T-cell (primary cell): ENCODE measurements around the gene FPR1. TPM values are rescaled to one million over a fixed set of nuclear protein-coding genes. Genes with fewer than 3 reads are reported as not detected.

Experiments
- ATAC-seq, 4 experiments: fragments of 200-7000 bp in 3 of 4; fragments of 150-1000 bp in 1 of 4; cut with Tn5 transposase; replicated peaks in 1 of 4; 1 replicate in 3 of 4; 2 replicates in 1 of 4; pipeline ENCODE4 v1.10.0; 2021; ENCODE audit warnings: moderate library complexity in 3 of 4, mild to moderate bottlenecking in 2 of 4, moderate number of reproducible peaks in 1 of 4
- CTCF ChIA-PET, 2 donors: fragments of 300-600 bp; sonication (Branson Sonifier 250); formaldehyde crosslinking; loops; one replicate each; lab custom pipeline; 2022; ENCODE audit warnings: antibody characterized with exemption in 2 of 2; lab: Charles Lee
- POLR2A ChIA-PET, 2 donors: fragments of 300-600 bp; sonication (Branson Sonifier 250); formaldehyde crosslinking; loops; one replicate each; lab custom pipeline; 2022; ENCODE audit warnings: antibody characterized with exemption in 2 of 2; lab: Charles Lee
- DNase-seq, 35 experiments: peaks; one replicate each; pipeline versions ENCODE4 v3.0.0 to v3.0.0-alpha.2; 2013 to 2023
- H3K27ac ChIP-seq: one replicate; pipeline ENCODE4 v1.5.1; 2013; ENCODE audit warnings: low read length
- H3K27me3 ChIP-seq, 2 experiments: replicated peaks in 1 of 2; 1 replicate in 1 of 2; 2 replicates in 1 of 2; pipeline versions ENCODE4 v1.6.1 to v1.7.0; 2013; ENCODE audit warnings: low read length in 1 of 2, mixed read lengths in 1 of 2; ENCODE audit not compliant: control insufficient read depth in 2 of 2, insufficient read depth in 2 of 2; ENCODE audit errors: extremely low read depth in 1 of 2
- H3K36me3 ChIP-seq, 2 donors: 1 replicate in 1 of 2; 2 replicates in 1 of 2; pipeline versions ENCODE4 v1.6.1 to v1.7.0; 2013; ENCODE audit warnings: low read length in 1 of 2; ENCODE audit not compliant: control insufficient read depth in 2 of 2, insufficient read depth in 1 of 2; ENCODE audit errors: extremely low read depth in 1 of 2
- H3K4me1 ChIP-seq, 2 experiments: 1 replicate in 1 of 2; 2 replicates in 1 of 2; pipeline versions ENCODE4 v1.6.1 to v1.7.0; 2013; ENCODE audit warnings: low read length in 2 of 2, mixed read lengths in 1 of 2; ENCODE audit not compliant: insufficient read depth in 2 of 2, control insufficient read depth in 1 of 2; ENCODE audit errors: extremely low read depth in 1 of 2
- H3K4me3 ChIP-seq, 2 donors: 1 replicate in 1 of 2; 2 replicates in 1 of 2; pipeline versions ENCODE4 v1.5.1 to v1.7.0; 2013; ENCODE audit warnings: mild to moderate bottlenecking in 2 of 2, low read length in 1 of 2, moderate library complexity in 1 of 2; ENCODE audit not compliant: control insufficient read depth in 1 of 2; ENCODE audit errors: extremely low read depth in 1 of 2
- H3K9me3 ChIP-seq: 2 replicates; pipeline ENCODE4 v1.7.0; 2013
- H3K27ac Mint-ChIP-seq, 2 donors: one replicate each; pipeline ENCODE4 v1.8.0; 2020 to 2021; ENCODE audit warnings: mild to moderate bottlenecking in 2 of 2, mixed read lengths in 2 of 2
- H3K27me3 Mint-ChIP-seq, 2 donors: one replicate each; pipeline ENCODE4 v1.8.0; 2021 to 2022; ENCODE audit warnings: mixed read lengths in 2 of 2
- H3K36me3 Mint-ChIP-seq: one replicate; pipeline ENCODE4 v1.8.0; 2021; ENCODE audit warnings: mixed read lengths
- H3K4me1 Mint-ChIP-seq, 3 donors: one replicate each; pipeline ENCODE4 v1.8.0; 2020 to 2022; ENCODE audit warnings: mixed read lengths in 3 of 3, mild to moderate bottlenecking in 1 of 3
- H3K4me3 Mint-ChIP-seq, 3 donors: one replicate each; pipeline ENCODE4 v1.8.0; 2020 to 2022; ENCODE audit warnings: mild to moderate bottlenecking in 3 of 3, mixed read lengths in 3 of 3, moderate library complexity in 3 of 3
- H3K9me3 Mint-ChIP-seq, 3 donors: one replicate each; pipeline ENCODE4 v1.8.0; 2020 to 2022; ENCODE audit warnings: mixed read lengths in 3 of 3
- WGBS: methylation state at CpG from one replicate; pipeline ENCODE4 v1.1.5; 2013; ENCODE audit warnings: missing lambda C conversion rate; ENCODE audit not compliant: insufficient coverage; 5-methylcytosine and 5-hydroxymethylcytosine counted together
- total RNA-seq, 35 experiments: library from RNA in 6 of 35; stranded (reverse) in 6 of 35; fragments of 120-200 nt in 1 of 35; gene quantifications; one replicate each; pipeline versions ENCODE4 v1.2.1 to v1.2.4 and lab custom pipeline; 2013 to 2026

The FPR1 gene
- total RNA-seq, 5 donors from 2014 or later (not counting 1 experiment from before 2014, with no cell fraction given): 0.13 to 0.19 TPM; not detected in 3

DNA sequence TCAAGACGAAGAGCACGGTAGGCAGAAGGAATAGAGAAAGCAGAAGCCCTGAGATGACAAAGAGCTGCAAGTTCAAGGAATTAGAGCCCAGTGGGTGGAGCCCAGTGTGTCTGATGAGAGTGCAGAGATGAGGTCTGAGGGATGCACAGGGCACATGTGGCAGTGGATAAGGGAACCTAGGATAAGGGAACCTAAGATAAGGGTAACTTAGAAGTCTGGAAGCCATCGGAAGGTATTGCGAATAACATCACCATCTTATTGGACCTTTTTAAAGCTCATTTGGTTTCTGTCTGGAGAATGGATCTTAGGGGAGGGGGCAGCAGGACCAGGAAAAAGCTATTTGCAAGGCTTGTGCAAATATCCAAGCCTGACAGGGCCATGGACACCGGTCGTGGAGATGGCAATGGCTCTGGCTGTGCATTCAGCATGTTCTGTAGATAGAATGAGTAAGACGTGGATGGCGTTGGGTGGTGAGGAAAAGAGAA is 44.6 kb upstream of the FPR1 start:
- no peaks in the 10 kb centered on the region for H3K36me3 ChIP-seq
- DNase-seq (no peak), ATAC-seq (no peak)
- ChIA-PET POLR2A (no interaction called here), CTCF (no interaction called here)
- H3K4me1 ChIP-seq: no peaks in the 10 kb centered on the region
- Mint-ChIP-seq H3K36me3 (no peaks in the 10 kb centered on the region), H3K4me1 (no peaks in the 10 kb centered on the region), H3K4me3 (no peak overlapping the region), H3K27me3 (peaks cover 11 to 21% of the 10 kb centered on the region in 2 donors), H3K9me3 (peaks cover 10 to 35% (median 25%) of the 10 kb centered on the region in 3 donors), H3K27ac (no peak overlapping the region)
- peaks cover 0 to 16% of the 10 kb centered on the region in 2 experiments for H3K27me3 ChIP-seq
- 78% methylated on average over 4 of the region's 8 CpGs for WGBS
- no peak overlapping the region for H3K27ac ChIP-seq
- no peaks in the 10 kb centered on the region for H3K9me3 ChIP-seq
- no peak overlapping the region for H3K4me3 ChIP-seq

DNA sequence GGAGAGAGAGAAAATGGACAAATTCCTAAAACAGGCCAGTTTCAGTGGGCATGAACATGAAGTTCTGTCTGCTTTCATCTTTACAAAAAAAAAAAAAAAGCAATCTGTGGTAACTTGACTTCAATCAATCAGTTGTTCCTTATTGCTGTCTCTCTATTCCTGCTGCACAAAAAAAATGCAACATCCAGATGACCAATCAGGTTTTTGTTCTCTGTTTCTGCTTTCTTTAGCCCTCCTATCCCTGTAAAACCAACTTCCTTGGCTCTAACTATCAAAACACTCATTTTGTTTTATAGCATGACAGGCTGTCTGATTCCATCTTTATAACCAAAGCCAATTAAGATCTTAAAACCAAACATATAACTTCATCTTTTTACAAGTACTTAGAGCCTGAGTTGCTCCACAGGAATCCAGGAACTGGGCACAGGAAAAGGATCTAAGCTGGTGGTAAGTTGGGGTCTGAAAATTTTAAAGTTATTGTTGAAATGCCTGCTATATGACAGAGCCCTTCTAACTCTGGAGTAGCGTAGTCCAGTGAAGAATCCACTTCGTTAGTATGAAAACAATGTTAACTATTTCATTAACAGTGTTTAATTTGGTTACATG is 43.3 kb upstream of the FPR1 start, which contains the start of gene FPR3:
Gene FPR3, plus strand, starts transcription at position 273 of the 606 bp plus-strand sequence. CDS start 28,592 bp downstream, outside the sequence.
- Histone ChIP-seq H3K27ac (no peak within 1 kb of the TSS), H3K4me1 (no peaks in the 10 kb centered on the region), H3K9me3 (no peaks in the 10 kb centered on the region), H3K27me3 (peaks cover 0 to 11% of the 10 kb centered on the region in 2 experiments), H3K36me3 (no peaks in the 10 kb centered on the region), H3K4me3 (no peak within 1 kb of the TSS)
- peaks cover 10 to 36% (median 30%) of the 10 kb centered on the region in 3 donors for H3K9me3 Mint-ChIP-seq
- DNase-seq (no peak), ATAC-seq (no peak)
- ChIA-PET POLR2A (no interaction called here), CTCF (no interaction called here)
- H3K4me3 Mint-ChIP-seq: no peak within 1 kb of the TSS
- no peaks in the 10 kb centered on the region for H3K4me1 Mint-ChIP-seq
- H3K27ac Mint-ChIP-seq: no peak within 1 kb of the TSS
- no peaks in the 10 kb centered on the region for H3K36me3 Mint-ChIP-seq
- peaks cover 11 to 20% of the 10 kb centered on the region in 2 donors for H3K27me3 Mint-ChIP-seq
- no CpG with 5 or more reads among the region's 2 CpGs for WGBS

DNA sequence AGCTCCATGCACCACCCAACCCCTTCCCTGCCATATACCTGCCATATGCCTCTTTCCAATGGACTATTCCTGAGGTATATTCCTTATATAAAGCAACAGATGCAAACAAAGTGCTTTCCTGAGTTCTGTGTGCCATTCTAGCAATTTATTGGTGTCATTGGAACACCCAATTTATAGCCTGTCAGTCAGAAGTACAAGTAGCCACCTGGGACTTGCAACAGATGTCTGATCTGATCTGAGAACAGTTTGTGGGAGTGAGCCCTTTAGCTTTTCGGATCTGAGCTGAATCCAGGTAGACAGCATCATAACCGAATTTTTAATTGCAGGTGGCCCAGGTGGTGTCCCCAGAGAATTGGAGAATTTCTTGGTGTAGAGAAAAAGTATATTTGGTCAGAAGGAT is 42.3 kb upstream of the FPR1 start:
- DNase-seq (no peak), ATAC-seq (no peak)
- CTCF ChIA-PET: no interaction called here
- Mint-ChIP-seq H3K4me3 (no peak overlapping the region), H3K27me3 (peaks cover 8 to 16% of the 10 kb centered on the region in 2 donors), H3K27ac (no peak overlapping the region), H3K9me3 (peaks cover 6 to 31% (median 30%) of the 10 kb centered on the region in 3 donors), H3K4me1 (no peaks in the 10 kb centered on the region), H3K36me3 (no peaks in the 10 kb centered on the region)
- Histone ChIP-seq H3K27ac (no peak overlapping the region), H3K4me3 (no peak overlapping the region), H3K27me3 (peaks cover 0 to 7% of the 10 kb centered on the region in 2 experiments), H3K4me1 (no peaks in the 10 kb centered on the region), H3K9me3 (no peaks in the 10 kb centered on the region), H3K36me3 (no peaks in the 10 kb centered on the region)
- POLR2A ChIA-PET: no interaction called here
- WGBS: 100% methylated on average over 1 of the region's 2 CpGs

DNA sequence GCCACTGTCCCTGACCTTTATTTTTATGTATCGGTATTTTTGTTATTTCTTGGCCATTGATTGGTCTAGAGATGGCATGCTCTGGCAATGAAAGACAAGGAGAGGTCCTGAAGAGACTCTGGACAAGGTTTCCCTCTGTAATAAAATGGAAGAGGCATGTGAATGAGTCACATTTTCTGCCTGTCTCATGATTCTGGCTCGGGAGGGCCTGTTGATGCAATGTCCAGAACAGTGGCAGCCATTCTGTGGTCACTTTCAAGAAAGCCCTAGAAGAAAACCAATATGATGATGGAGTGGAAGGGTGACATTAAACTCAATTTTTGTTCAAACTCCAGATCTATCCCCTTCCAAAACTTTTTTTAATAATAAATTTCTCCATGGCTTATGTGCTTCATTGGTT is 41.3 kb upstream of the FPR1 start:
- Histone ChIP-seq H3K4me3 (no peak overlapping the region), H3K27ac (no peak overlapping the region), H3K36me3 (no peaks in the 10 kb centered on the region), H3K9me3 (no peaks in the 10 kb centered on the region), H3K4me1 (no peaks in the 10 kb centered on the region), H3K27me3 (peaks cover 0 to 6% of the 10 kb centered on the region in 2 experiments)
- ATAC-seq: no peak
- peaks cover 4 to 29% (median 24%) of the 10 kb centered on the region in 3 donors for H3K9me3 Mint-ChIP-seq
- POLR2A ChIA-PET: no interaction called here
- no CpG with 5 or more reads among the region's 2 CpGs for WGBS
- H3K27ac Mint-ChIP-seq: no peak overlapping the region
- CTCF ChIA-PET: no interaction called here
- H3K4me1 Mint-ChIP-seq: no peaks in the 10 kb centered on the region
- H3K4me3 Mint-ChIP-seq: no peak overlapping the region
- H3K27me3 Mint-ChIP-seq: peaks cover 8 to 20% of the 10 kb centered on the region in 2 donors
- no peaks in the 10 kb centered on the region for H3K36me3 Mint-ChIP-seq
- DNase-seq: no peak

DNA sequence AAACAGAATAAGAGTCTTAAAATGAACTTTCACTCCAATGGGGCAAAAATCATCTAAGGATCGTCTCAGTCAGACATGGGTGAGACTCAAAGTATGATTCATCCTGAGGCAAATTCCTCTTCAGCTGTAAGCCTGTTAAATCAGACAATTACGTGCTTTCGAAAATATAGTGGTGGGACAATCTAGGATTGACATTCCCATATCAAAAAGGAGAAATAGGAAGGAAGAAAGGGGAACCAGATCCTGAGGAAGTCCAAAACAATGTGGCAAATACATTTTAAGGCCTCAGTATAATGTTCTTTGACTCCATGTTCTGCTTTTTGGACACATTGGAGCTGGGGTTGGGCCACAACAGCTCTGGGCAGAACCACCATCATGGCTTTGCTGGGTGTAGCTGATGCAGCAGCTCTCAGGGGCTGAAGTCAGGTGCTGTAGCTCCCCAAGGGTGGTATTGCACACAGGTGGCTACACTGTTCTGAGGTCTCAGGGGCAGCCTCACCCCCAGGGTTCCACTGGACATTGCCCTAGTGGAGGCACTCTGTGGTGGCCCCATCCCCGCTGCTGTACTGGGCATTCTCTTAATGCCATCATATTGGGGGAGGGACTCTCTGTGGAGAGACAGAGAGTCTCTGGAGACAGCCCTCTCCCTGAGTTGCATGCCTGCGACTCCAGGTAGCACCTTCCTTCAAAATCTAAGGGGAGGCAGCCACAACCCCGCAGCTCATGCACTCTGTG is 37.5 kb upstream of the FPR1 start:
- 63% methylated on average over 2 of the region's 6 CpGs for WGBS
- CTCF ChIA-PET: no interaction called here

DNA sequence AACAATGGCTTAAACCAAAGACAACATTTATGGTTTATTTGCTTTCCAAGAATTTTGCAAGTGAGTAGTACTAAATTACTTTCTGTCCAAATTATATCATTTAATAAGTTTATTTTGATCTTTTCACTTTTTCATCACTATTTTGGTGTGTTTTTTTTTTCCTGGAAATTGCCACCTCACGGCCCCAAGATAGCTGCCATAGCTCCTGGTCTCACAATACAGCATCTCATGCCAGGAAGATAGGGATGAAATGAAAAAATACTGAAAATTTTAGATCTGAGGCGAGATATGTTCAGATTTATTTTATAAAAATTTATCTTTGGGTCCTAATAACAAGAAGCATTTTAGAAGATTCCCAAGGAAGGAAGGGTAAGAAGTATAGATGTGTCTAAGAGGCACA is 36.4 kb upstream of the FPR1 start:
- Histone ChIP-seq H3K9me3 (no peaks in the 10 kb centered on the region), H3K27me3 (peaks cover 0 to 6% of the 10 kb centered on the region in 2 experiments), H3K4me3 (no peak overlapping the region), H3K36me3 (no peaks in the 10 kb centered on the region), H3K4me1 (no peaks in the 10 kb centered on the region), H3K27ac (no peak overlapping the region)
- peaks cover 8 to 11% of the 10 kb centered on the region in 2 donors for H3K27me3 Mint-ChIP-seq
- peaks cover 4 to 22% (median 11%) of the 10 kb centered on the region in 3 donors for H3K9me3 Mint-ChIP-seq
- CTCF ChIA-PET: no interaction called here
- ATAC-seq (no peak), DNase-seq (no peak)
- no peaks in the 10 kb centered on the region for H3K36me3 Mint-ChIP-seq
- POLR2A ChIA-PET: no interaction called here
- H3K27ac Mint-ChIP-seq: no peak overlapping the region
- WGBS: no CpG with 5 or more reads among the region's 2 CpGs
- H3K4me1 Mint-ChIP-seq: no peaks in the 10 kb centered on the region
- H3K4me3 Mint-ChIP-seq: no peak overlapping the region

More for the DNA sequence above, 37.5 kb upstream of the FPR1 start:
- DNase-seq (no peak), ATAC-seq (no peak)
- H3K27ac Mint-ChIP-seq: no peak overlapping the region
- H3K4me3 Mint-ChIP-seq: no peak overlapping the region
- Histone ChIP-seq H3K36me3 (no peaks in the 10 kb centered on the region), H3K4me3 (no peak overlapping the region), H3K4me1 (no peaks in the 10 kb centered on the region), H3K27ac (no peak overlapping the region), H3K9me3 (no peaks in the 10 kb centered on the region), H3K27me3 (peaks cover 0 to 6% of the 10 kb centered on the region in 2 experiments)
- no peaks in the 10 kb centered on the region for H3K4me1 Mint-ChIP-seq
- POLR2A ChIA-PET: no interaction called here
- peaks cover 4 to 29% (median 16%) of the 10 kb centered on the region in 3 donors for H3K9me3 Mint-ChIP-seq
- H3K36me3 Mint-ChIP-seq: no peaks in the 10 kb centered on the region
- H3K27me3 Mint-ChIP-seq: peaks cover 8 to 15% of the 10 kb centered on the region in 2 donors
